ENCODE measurements around the gene KCNT1.

Gene KCNT1

DNA sequence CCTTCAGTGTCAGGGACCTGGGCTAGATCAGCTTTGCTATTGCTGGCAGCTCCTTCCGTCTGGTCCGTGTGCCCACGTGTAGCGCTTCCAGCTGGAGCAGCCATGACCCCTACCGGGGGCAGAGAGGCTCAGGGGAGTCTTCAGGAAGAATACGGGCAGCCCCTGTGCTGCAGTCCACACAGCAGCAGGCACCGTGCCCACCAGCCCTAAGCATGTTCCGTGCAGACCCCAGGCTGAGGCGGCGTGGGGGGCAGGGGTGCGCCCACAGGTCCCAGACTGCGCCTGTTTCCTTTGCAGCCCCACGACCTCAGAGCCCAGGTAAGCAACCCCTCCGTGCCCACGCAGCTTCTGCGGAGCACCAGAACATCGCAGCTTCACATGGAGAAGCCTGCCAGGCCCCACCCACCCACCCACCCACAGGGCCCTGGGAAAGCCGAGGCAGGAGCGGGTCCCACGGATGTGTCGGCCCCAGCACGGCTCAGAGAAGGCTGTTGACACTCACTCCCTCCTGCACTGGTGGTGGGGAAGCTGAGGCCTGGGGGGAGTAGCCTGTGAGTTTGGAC lies 83.1 kb downstream of the KCNT1 start:
- Histone ChIP-seq H3K27ac (ENCODE audit: low read length) (no peak overlapping the region), H3K36me3 (replicated peaks; ENCODE audit: low read depth, low read length) (no peaks in the 10 kb centered on the region), H3K9ac (ENCODE audit: low read length) (no peak overlapping the region), H2AFZ (ENCODE audit: low read depth, low read length) (no peak overlapping the region), H3K79me2 (ENCODE audit: low read length) (no peaks in the 10 kb centered on the region), H3K4me1 (ENCODE audit: low read length) (no peaks in the 10 kb centered on the region), H4K20me1 (ENCODE audit: insufficient read depth, low read length) (no peaks in the 10 kb centered on the region), H3K27me3 (ENCODE audit: low read depth, low read length) (no peaks in the 10 kb centered on the region), H3K4me2 (ENCODE audit: low read length) (no peak overlapping the region), H3K4me3 (ENCODE audit: low read length) (no peak overlapping the region), H3K9me3 (ENCODE audit: insufficient read depth, low read length) (no peaks in the 10 kb centered on the region)
- TF ChIP-seq CTCF (IDR thresholded peaks at IDR 0.05; ENCODE audit: low read depth, low read length): no peak
- TF ChIP-seq EZH2phosphoT487 (IDR thresholded peaks at IDR 0.05; ENCODE audit: low read depth): no peak

GRCh38 chr9:135786146-135786690 lies 84.2 kb downstream of the KCNT1 start:
- no peak overlapping the region for H3K4me2 ChIP-seq (ENCODE audit: low read length)
- H3K9me3 ChIP-seq (ENCODE audit: insufficient read depth, low read length): no peaks in the 10 kb centered on the region
- TF ChIP-seq CTCF (IDR thresholded peaks at IDR 0.05; ENCODE audit: low read depth, low read length) (no peak), EZH2phosphoT487 (IDR thresholded peaks at IDR 0.05; ENCODE audit: low read depth) (no peak)
- no peaks in the 10 kb centered on the region for H3K36me3 ChIP-seq (replicated peaks; ENCODE audit: low read depth, low read length)
- no peak overlapping the region for H3K9ac ChIP-seq (ENCODE audit: low read length)
- H3K4me1 ChIP-seq (ENCODE audit: low read length): no peaks in the 10 kb centered on the region
- no peaks in the 10 kb centered on the region for H4K20me1 ChIP-seq (ENCODE audit: insufficient read depth, low read length)
- no peak overlapping the region for H3K4me3 ChIP-seq (ENCODE audit: low read length)
- H2AFZ ChIP-seq (ENCODE audit: low read depth, low read length): no peak overlapping the region
- no peaks in the 10 kb centered on the region for H3K27me3 ChIP-seq (ENCODE audit: low read depth, low read length)
- H3K79me2 ChIP-seq (ENCODE audit: low read length): no peaks in the 10 kb centered on the region
- no peak overlapping the region for H3K27ac ChIP-seq (ENCODE audit: low read length)

- Histone ChIP-seq H3K27ac (ENCODE audit: low read length) (no peak overlapping the region), H4K20me1 (ENCODE audit: insufficient read depth, low read length) (no peaks in the 10 kb centered on the region), H3K27me3 (ENCODE audit: low read depth, low read length) (no peaks in the 10 kb centered on the region), H3K36me3 (replicated peaks; ENCODE audit: low read depth, low read length) (no peaks in the 10 kb centered on the region), H3K4me2 (ENCODE audit: low read length) (no peak overlapping the region), H3K4me1 (ENCODE audit: low read length) (no peaks in the 10 kb centered on the region), H3K4me3 (ENCODE audit: low read length) (no peak overlapping the region), H3K9ac (ENCODE audit: low read length) (no peak overlapping the region), H2AFZ (ENCODE audit: low read depth, low read length) (no peak overlapping the region), H3K9me3 (ENCODE audit: insufficient read depth, low read length) (no peaks in the 10 kb centered on the region), H3K79me2 (ENCODE audit: low read length) (no peaks in the 10 kb centered on the region)
- TF ChIP-seq CTCF (IDR thresholded peaks at IDR 0.05; ENCODE audit: low read depth, low read length): no peak
- no peak for TF ChIP-seq EZH2phosphoT487 (IDR thresholded peaks at IDR 0.05; ENCODE audit: low read depth)
Observed at GRCh38 chr9:135787317-135787716, 85.3 kb downstream of the KCNT1 start.

DNA sequence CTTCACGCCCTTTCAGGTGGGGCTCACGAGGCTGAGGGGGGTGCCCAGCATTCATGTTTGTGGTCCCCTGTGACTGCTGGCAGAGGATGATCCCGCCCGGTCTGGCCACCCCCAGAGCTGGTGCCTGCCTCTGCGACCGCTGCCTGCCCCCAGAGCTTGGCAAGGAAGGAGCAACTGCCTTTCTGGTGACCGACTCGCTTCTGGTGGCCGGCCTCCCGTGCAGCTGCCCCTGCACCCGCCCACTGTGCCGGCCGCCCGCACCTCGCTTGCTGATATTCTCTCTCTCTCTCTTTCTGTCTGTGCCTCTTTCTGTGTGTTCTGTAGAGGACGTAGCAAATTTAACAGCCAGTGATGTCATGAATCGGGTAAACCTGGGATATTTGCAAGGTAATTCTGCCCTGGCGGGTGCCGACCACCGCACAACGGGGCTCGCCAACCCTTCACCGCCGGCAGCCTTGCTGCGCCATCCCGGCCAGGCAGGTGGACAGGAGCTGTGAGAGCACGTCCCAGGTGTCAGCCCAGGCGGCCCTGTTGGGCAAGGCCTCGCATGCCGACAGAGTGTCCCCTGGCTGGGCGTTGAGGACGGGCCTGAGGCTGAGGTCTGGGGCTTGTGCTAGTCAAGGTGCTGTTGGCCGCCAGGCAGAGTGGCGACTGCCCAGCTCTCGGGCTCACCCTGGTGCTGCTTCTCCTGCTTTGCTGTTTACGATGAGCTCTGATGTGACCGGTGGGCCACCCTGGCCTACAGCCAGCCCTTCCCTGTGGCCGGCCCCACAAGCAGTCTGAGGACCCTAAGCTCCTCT lies 86.0 kb downstream of the KCNT1 start:
- H4K20me1 ChIP-seq (ENCODE audit: insufficient read depth, low read length): no peaks in the 10 kb centered on the region
- no peak overlapping the region for H3K4me3 ChIP-seq (ENCODE audit: low read length)
- no peaks in the 10 kb centered on the region for H3K9me3 ChIP-seq (ENCODE audit: insufficient read depth, low read length)
- no peak overlapping the region for H3K27ac ChIP-seq (ENCODE audit: low read length)
- no peaks in the 10 kb centered on the region for H3K27me3 ChIP-seq (ENCODE audit: low read depth, low read length)
- no peaks in the 10 kb centered on the region for H3K4me1 ChIP-seq (ENCODE audit: low read length)
- H3K9ac ChIP-seq (ENCODE audit: low read length): no peak overlapping the region
- H3K79me2 ChIP-seq (ENCODE audit: low read length): no peaks in the 10 kb centered on the region
- H3K36me3 ChIP-seq (replicated peaks; ENCODE audit: low read depth, low read length): no peaks in the 10 kb centered on the region
- no peak overlapping the region for H3K4me2 ChIP-seq (ENCODE audit: low read length)
- H2AFZ ChIP-seq (ENCODE audit: low read depth, low read length): no peak overlapping the region
- no peak for TF ChIP-seq EZH2phosphoT487 (IDR thresholded peaks at IDR 0.05; ENCODE audit: low read depth)

Measured in OCI-LY3 (cell line).